HG03280 (cell line): ENCODE data around the gene KRT17.
"Not testable (repeated sequence)": the region's sequence is repeated elsewhere in the genome, so short reads cannot be mapped to it uniquely, and the experiment has no call there.

ENCODE experiments used
- ATAC-seq: cut with Tn5 transposase; IDR thresholded peaks from one replicate; pipeline ENCODE4 v1.9.1; 2021; ENCODE audit warnings: mild to moderate bottlenecking, moderate library complexity; ENCODE audit not compliant: unreplicated experiment

The KRT17 gene

DNA sequence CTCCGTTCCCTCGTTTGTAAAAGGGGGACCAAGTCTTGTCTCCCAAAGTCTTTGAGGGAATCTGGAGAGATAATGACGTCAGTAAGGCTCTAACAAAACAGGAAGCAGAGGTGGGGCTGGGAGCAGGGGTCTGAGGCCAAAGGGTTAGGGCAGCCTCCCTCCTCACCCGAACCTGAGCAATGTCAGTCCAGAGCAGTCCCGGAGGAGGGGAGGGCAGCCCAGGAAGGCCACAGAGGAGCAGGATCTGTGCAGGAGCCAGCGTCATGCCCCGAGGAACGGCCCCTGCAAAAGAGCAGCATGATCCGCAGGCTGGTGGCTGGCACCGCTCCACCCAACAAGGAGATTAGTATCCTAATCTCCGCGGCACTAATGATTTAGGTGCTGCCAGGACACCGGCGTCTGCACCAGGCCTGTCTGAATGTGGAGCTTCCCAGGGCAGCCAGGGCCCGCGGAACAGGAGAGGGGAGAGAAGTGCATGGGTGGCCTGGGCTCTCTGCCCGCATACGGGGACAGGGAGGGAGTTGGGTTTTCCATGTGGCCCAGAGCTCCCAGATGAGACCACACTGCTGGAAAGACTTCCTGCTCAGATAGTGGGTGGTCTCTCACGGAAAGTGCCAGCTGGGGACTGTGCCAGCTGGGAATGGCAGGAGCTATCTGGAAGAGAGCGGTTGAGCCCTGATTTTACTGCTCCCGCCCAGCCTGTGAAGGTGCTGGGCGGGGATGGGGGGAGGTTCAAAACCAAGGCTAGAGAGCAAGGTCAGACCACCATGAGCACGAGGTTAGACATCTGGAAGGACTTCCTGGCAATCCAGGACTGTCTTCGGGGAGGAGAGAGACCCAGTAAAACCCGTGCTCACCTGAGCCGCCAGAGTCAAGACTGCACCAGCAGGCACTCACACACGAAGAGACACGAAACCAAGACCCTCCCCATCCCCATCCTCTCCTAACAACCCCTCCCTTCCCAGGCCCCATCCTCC is 11.0 kb upstream of the KRT17 start:
- ATAC-seq = no peak

DNA sequence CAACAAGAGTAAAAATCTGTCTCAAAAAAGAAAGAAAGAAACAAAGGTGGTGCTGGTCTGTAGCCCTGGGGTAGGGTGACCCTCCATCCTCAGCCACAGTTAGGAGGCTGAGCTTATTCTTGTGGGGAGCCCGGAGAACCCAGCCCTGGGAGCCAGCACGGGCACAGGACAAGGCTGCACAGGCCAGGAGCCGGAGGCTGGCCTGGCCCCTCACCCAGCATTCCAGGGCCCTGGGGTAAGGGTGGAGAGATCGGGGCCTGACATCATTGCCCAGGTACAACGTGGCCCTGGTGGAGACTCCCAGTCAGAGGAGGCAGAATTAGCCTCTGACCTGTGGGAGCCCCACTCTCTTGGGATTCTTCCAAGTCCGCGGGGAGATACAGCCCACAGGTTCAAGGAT is 10.3 kb upstream of the KRT17 start:
- ATAC-seq = no peak

DNA sequence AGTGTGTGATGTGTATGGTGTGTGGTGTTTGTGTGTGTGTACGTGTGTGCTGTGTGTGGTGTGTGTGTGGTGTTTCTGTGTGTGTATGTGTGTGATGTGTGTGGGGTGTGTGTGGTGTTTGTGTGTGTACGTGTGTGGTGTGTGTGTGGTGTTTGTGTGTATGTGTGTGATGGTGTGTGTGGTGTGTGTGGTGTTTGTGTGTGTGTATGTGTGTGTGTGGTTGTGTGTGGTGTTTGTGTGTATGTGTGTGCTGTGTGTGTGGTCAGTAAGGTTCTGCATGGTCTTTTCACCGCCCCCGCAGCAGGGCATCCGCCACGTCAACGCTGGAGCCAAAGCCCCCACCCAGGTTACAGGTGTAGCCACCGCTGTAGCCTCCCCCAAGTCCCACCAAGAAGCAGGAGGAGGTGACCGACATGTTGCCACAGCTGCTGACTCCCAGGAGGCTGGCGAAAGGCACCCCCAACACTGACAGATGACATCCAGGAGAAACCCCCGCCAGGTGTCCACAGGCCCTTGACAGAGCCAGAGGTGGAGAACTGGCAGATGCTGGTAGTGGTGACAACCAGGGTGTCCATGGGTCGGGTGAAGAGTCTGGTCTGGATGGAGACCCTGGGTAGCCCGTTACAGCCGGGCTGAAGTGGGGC is 9.3 kb upstream of the KRT17 start:
- ATAC-seq = no peak

GRCh38 chr17:41632482-41633105 is 8.2 kb upstream of the KRT17 start:
- no peak for ATAC-seq

- ATAC-seq = no peak
Observed at GRCh38 chr17:41631898-41632285, 7.5 kb upstream of the KRT17 start.

DNA sequence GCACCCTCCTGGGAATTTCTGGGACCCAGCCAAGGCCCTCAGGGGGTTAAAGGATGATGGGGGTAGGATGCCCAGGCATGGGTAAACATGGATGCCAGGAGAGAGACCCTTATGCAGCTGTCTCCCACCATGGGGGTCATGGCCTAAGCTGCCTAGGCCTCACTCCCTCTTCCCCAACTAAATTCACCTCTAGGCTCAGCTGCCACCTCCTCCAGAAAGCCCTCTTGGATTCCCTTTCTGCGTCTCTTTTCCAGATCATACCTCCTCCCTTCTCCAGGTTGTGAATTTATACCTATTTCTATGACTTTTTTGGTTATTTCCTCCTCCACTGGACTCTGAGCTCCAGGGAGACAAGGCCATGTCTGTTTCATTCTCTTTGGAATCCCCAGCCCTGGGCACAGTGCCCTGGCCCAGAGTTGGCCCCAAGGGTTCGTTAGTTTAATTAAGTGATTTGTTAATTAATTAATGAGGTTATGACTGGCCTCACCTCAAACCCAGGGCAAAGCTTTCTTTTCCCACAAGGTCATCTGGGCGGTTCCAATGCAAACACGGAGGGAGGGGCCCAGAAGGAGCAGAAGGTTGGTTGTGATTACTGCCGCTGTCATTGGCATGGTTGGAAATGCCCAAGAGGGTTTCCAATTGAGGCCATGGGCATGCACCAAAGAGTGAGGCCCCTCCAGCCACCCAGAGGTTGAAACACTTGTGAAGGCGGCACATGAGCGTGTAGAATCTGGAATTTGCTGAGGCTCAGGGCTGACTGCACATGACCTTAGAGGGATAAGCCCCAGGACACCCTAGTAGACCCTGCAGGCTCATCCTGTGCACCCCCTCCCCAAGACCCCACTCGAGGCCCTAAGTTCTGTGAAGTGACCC is 6.9 kb upstream of the KRT17 start:
- ATAC-seq = no peak

- no peak for ATAC-seq
Observed at GRCh38 chr17:41629826-41630670, 5.7 kb upstream of the KRT17 start.

DNA sequence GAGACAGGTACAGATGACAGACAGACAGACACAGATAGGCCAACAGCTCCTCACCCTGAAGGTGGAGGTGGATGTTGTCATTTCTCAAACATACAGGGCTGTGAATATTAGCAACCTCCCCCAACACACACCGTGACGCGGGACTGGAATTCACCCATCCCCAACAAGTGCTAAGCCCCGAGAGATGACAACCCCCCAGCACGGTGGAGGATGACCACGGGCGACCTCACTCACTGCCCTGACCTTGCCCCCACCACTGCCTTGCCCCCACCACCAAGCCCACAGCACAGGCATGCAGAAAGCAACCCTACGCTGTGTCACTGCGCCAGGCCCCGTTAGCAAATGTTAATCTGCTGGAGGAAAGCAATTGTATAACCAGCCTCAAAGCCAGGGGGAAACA is 4.9 kb upstream of the KRT17 start:
- ATAC-seq = no peak

GRCh38 chr17:41628621-41629255 is 4.4 kb upstream of the KRT17 start:
- not testable (repeated sequence) for ATAC-seq

DNA sequence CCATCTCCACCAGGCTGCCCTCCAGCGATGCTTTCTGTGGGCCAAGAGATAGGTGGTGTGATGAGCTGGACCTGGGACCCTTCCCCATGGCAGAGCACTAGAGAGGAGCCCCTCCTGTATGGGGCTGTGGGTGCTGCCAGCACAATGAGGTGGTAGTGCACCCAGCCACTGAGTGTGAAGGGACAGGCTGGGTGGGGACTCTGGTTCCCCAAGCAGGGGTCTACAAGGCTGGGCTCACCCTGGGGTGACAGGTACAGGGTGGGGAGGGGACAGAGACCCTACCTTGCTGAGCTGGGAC is 3.6 kb upstream of the KRT17 start:
- not testable (repeated sequence) for ATAC-seq

DNA sequence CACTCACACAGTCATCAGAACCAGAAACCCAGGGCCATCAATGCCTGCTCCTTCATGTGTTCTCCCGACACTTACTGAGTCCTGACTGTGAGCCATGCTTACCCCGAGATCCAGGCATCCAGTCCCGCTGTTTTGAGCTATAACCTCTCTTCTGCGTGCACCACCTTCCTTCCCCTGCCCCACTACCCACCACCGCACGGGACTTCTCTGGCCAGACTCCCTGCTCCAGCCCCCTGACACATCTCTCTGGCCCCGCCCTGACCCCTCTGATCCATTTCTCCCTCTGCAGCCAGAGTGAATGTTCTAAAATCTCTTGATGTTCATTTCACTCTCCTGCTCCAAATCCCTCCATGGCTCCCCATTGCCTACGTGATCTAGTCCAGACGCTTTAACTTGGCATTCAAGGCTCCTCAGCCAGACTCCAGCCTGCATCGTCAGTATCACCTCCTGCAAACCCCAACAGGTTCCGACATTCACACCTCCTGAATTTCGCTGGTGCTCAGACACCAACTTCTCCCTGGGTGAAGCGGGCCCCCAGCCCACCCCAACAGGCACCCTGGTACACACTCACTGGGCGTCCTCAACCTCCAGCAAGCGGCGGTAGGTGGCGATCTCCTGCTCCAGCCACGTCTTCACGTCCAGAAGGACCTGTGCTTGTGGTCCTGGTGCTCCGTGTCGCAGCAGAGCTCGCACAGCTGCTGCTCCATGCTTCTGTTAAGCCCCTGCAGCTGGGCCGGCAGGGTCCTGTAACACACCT is 3.1 kb upstream of the KRT17 start:
- no peak for ATAC-seq

GRCh38 chr17:41626914-41627295 is 2.5 kb upstream of the KRT17 start:
- not testable (repeated sequence) for ATAC-seq

DNA sequence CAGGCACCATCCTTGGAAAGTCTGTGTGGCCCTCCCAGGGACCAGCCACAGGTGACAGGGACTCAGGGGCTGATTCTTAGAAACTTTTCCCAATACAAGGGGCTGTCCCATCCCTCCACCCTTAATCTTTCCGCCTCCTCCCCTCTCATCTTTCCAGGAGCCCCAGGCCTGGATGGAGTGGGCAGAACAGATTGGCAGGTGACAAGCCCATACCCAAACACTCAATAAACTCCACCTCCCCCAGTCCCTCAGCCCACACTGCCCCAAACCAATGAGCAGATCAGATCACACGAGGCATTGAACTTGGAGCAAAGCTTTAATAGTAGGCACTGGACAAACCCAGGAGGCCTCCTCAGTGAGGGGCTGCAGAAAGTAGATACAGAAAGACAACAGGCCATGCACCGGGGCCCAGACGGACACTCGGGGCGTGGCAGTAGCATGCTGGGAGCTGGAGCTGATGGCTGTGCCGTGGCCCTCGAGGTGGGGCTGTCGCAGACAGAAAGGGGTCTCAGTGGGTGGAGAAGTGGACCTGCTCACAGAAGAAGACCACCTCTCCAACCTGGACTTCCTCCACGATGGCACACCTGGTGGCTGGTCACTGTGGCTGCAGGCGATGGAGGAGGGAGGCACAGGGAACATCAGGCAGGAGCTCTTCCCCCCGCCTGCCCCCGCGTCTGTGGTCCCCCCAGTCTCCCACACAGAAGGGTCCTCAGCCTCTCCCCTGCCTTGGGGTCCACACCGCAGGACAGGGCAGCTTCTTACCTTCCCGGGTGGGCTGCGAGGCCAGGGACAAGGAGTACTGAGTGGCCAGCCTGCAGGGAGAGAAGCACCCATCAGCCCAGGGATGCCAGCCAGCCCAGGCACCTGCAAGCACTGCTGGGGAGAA is 1.9 kb upstream of the KRT17 start:
- ATAC-seq = not testable (repeated sequence)

- no peak for ATAC-seq
Observed at GRCh38 chr17:41625602-41626001, 1.2 kb upstream of the KRT17 start.

DNA sequence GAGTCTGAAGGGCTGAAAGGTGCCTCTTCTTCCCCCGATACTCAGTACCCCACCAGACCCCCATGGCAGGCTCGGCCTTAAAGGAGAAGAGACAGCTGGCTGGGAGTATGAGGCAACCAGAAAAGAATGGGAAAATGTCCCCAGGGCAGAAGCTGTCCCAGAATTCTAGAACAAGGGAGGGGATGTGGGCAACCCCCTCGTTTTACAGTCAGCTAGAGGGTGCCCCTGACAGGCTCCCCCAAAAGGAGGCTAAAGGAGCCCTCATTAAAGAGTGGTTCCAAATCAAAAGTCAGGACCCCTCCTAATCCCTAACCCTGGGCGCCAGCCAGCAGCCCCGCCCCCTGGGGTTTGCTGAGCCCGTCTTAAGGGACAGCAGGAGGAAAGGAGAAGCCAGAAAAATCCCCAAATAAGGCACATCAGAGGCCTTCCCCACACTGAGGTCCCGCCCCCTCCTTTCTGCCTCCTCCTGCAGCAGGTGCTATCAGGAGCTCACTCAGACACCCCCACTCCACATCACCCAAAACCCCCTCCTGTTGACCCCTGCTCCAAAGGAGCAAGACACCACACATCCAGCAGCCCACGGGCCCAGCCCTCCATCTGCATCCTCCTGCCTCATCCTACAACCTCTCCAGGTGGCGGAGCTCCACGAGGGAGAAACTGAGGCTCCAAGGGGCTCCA is 1.1 kb downstream of the KRT17 start:
- not testable (repeated sequence) for ATAC-seq

- ATAC-seq = not testable (repeated sequence)
Observed at GRCh38 chr17:41622340-41623183, 1.8 kb downstream of the KRT17 start.
